Measurements from ENCODE around the gene RBMS1.

RBMS1 gene

GRCh38 chr2:160411955-160412354 is 81.7 kb downstream of the RBMS1 start:
- in situ Hi-C loops (cut with MboI; ENCODE audit: low sequenced_read_pairs): no loop called here

- in situ Hi-C loops (cut with MboI; ENCODE audit: low sequenced_read_pairs): no loop called here
Measured at GRCh38 chr2:160411167-160411566, 82.4 kb downstream of the RBMS1 start.

- in situ Hi-C loops (cut with MboI; ENCODE audit: low sequenced_read_pairs): no loop called here
Measured at GRCh38 chr2:160409480-160409879, 84.1 kb downstream of the RBMS1 start.

- in situ Hi-C loops (cut with MboI; ENCODE audit: low sequenced_read_pairs): no loop called here
Measured at GRCh38 chr2:160408959-160409291, 84.7 kb downstream of the RBMS1 start.

GRCh38 chr2:160408173-160408958 is 85.2 kb downstream of the RBMS1 start:
- in situ Hi-C loops (cut with MboI; ENCODE audit: low sequenced_read_pairs): no loop called here

GRCh38 chr2:160407393-160408172 is 86.0 kb downstream of the RBMS1 start:
- in situ Hi-C loops (cut with MboI; ENCODE audit: low sequenced_read_pairs): no loop called here

GRCh38 chr2:160406591-160407392 is 86.8 kb downstream of the RBMS1 start:
- in situ Hi-C loops (cut with MboI; ENCODE audit: low sequenced_read_pairs): no loop called here

- in situ Hi-C loops (cut with MboI; ENCODE audit: low sequenced_read_pairs): no loop called here
Measured at GRCh38 chr2:160405077-160405867, 88.3 kb downstream of the RBMS1 start.

GRCh38 chr2:160402997-160403979 is 90.3 kb downstream of the RBMS1 start:
- in situ Hi-C loops (cut with MboI; ENCODE audit: low sequenced_read_pairs): no loop called here

GRCh38 chr2:160402501-160402900 is 91.1 kb downstream of the RBMS1 start:
- in situ Hi-C loops (cut with MboI; ENCODE audit: low sequenced_read_pairs): no loop called here

- in situ Hi-C loops (cut with MboI; ENCODE audit: low sequenced_read_pairs): no loop called here
Measured at GRCh38 chr2:160401895-160402294, 91.7 kb downstream of the RBMS1 start.

GRCh38 chr2:160399880-160400279 is 93.7 kb downstream of the RBMS1 start:
- in situ Hi-C loops (cut with MboI; ENCODE audit: low sequenced_read_pairs): no loop called here

GRCh38 chr2:160397530-160397865 is 96.1 kb downstream of the RBMS1 start:
- in situ Hi-C loops (cut with MboI; ENCODE audit: low sequenced_read_pairs): no loop called here

- in situ Hi-C loops (cut with MboI; ENCODE audit: low sequenced_read_pairs): no loop called here
Measured at GRCh38 chr2:160394153-160394552, 99.5 kb downstream of the RBMS1 start.

GRCh38 chr2:160392201-160392600 is 101.4 kb downstream of the RBMS1 start:
- in situ Hi-C loops (cut with MboI; ENCODE audit: low sequenced_read_pairs): no loop called here

- in situ Hi-C loops (cut with MboI; ENCODE audit: low sequenced_read_pairs): no loop called here
Measured at GRCh38 chr2:160390544-160391455, 102.8 kb downstream of the RBMS1 start.

- in situ Hi-C loops (cut with MboI; ENCODE audit: low sequenced_read_pairs): no loop called here
Measured at GRCh38 chr2:160389875-160390274, 103.7 kb downstream of the RBMS1 start.

- in situ Hi-C loops (cut with MboI; ENCODE audit: low sequenced_read_pairs): no loop called here
Measured at GRCh38 chr2:160388464-160389263, 104.9 kb downstream of the RBMS1 start.

Data from hTERT RPE-1 (cell line).